Endothelial cell of umbilical vein (primary cell): ENCODE data around the gene CISH.

Experiments used
- CTCF ChIP-seq, 2 donors: IDR thresholded peaks; 1 replicate in 1 of 2; 2 replicates in 1 of 2; pipeline ENCODE4 v1.5.1; 2011; ENCODE audit warnings: low read length in 2 of 2, mild to moderate bottlenecking in 2 of 2, moderate library complexity in 2 of 2, control low read depth in 1 of 2, inconsistent platforms in 1 of 2, low read depth in 1 of 2; ENCODE audit not compliant: insufficient read depth in 1 of 2; ENCODE audit errors: extremely low read depth in 1 of 2
- EZH2 ChIP-seq: IDR thresholded peaks from 2 replicates; pipeline ENCODE4 v1.6.1; 2012; ENCODE audit warnings: borderline replicate concordance, low read depth, mild to moderate bottlenecking, moderate library complexity, low read length, inconsistent platforms; ENCODE audit not compliant: severe bottlenecking
- FOS ChIP-seq: IDR thresholded peaks from 2 replicates; pipeline ENCODE4 v1.6.1; 2011; ENCODE audit warnings: mild to moderate bottlenecking, low read length, moderate library complexity, borderline replicate concordance; ENCODE audit not compliant: insufficient read depth
- GATA2 ChIP-seq: IDR thresholded peaks from 2 replicates; pipeline ENCODE4 v1.7.0; 2011; ENCODE audit warnings: low read depth, mild to moderate bottlenecking, moderate library complexity, mixed read lengths, low read length; ENCODE audit not compliant: insufficient read length, insufficient read depth
- POLR2A ChIP-seq: IDR thresholded peaks from 2 replicates; pipeline ENCODE4 v1.6.1; 2012; ENCODE audit warnings: low read depth, mild to moderate bottlenecking, control low read depth, low read length
- POLR2AphosphoS5 ChIP-seq: IDR thresholded peaks from 2 replicates; pipeline ENCODE4 v1.6.1; 2012; ENCODE audit warnings: low read depth, mild to moderate bottlenecking, control low read depth, low read length, moderate library complexity; ENCODE audit not compliant: insufficient read depth

- TF ChIP-seq POLR2A (no peak), GATA2 (no peak), POLR2AphosphoS5 (no peak), CTCF (IDR thresholded peaks at IDR 0.05; ENCODE audit: extremely low read depth in 1 of 2, insufficient read depth in 1 of 2, low read depth in 1 of 2, low read length in 2 of 2) (no peak), EZH2 (no peak), FOS (no peak)
Observed at GRCh38 chr3:50591196-50591741, 20.3 kb downstream of the CISH start.
